Kidney epithelial cell (primary cell): ENCODE data around the gene PTPRN. TPM values are rescaled to one million over a fixed set of nuclear protein-coding genes. Genes with fewer than 3 reads are reported as not detected.
"Not testable (repeated sequence)": the region's sequence is repeated elsewhere in the genome, so short reads cannot be mapped to it uniquely, and the experiment has no call there.

ENCODE experiments used
- DNase-seq: peaks from one replicate; pipeline ENCODE4 v3.0.0-alpha.2; 2010; ENCODE audit warnings: low read depth
- H3K27me3 ChIP-seq: 2 replicates; pipeline ENCODE4 v1.6.0; 2011; ENCODE audit warnings: low read length; ENCODE audit not compliant: control insufficient read depth, insufficient read depth
- H3K36me3 ChIP-seq: 2 replicates; pipeline ENCODE4 v1.5.1; 2011; ENCODE audit warnings: low read length; ENCODE audit not compliant: control insufficient read depth, insufficient read depth
- H3K4me3 ChIP-seq: 2 replicates; pipeline ENCODE4 v1.5.1; 2011; ENCODE audit warnings: low read depth, mild to moderate bottlenecking, control low read depth, low read length
- total RNA-seq: library from RNA; depleted of rRNA; stranded (reverse); fragments of >200 nt; gene quantifications from 2 replicates; pipeline ENCODE4 v1.2.3, GENCODE V29; 2015
- TF ChIP-seq, protein P1 (sequence below): IDR thresholded peaks from 2 replicates; pipeline ENCODE4 v1.5.1; 2011; ENCODE audit warnings: mild to moderate bottlenecking, moderate library complexity, low read length, control low read depth, inconsistent platforms; ENCODE audit not compliant: insufficient read depth, poor library complexity, severe bottlenecking

Gene PTPRN
- total RNA-seq, 1 donor from 2014 or later, result 3.8 TPM

DNA sequence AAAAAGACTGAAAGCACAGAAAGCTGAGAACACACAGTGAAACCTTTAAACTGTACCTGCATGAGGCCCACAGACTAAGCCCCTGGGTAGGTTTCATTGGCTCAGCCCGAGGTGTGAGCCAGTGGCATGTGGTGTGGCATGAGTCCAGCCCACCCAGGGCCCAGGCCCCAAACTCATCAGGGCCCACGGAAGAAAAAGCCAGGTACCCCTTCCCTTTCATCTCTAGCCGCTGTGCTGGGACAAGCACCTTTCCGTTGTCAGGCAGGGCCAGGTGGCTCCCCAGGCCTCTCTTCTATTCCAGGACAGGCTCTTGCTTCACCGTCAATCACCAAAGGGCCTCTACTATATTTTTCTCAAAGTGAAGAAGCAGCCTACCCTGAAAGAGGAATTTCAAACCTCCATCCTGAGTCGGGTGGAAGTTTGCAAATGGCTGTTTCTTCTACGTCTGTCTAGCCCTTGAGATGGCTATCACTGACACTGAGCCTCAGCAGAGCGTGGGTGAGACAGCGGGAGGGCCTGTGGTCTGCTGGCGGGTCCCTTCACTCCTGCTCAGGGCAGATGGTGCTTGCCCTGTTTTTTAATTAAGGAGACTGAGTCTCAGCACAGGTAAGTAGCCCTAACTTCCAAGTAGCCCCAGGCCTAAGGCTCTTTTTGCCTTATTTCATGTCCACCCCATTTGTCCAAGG is 21.5 kb downstream of the PTPRN start:
- Histone ChIP-seq H3K27me3 (no peaks in the 10 kb centered on the region), H3K4me3 (no peak overlapping the region), H3K36me3 (no peaks in the 10 kb centered on the region)
- TF ChIP-seq, protein P1, sequence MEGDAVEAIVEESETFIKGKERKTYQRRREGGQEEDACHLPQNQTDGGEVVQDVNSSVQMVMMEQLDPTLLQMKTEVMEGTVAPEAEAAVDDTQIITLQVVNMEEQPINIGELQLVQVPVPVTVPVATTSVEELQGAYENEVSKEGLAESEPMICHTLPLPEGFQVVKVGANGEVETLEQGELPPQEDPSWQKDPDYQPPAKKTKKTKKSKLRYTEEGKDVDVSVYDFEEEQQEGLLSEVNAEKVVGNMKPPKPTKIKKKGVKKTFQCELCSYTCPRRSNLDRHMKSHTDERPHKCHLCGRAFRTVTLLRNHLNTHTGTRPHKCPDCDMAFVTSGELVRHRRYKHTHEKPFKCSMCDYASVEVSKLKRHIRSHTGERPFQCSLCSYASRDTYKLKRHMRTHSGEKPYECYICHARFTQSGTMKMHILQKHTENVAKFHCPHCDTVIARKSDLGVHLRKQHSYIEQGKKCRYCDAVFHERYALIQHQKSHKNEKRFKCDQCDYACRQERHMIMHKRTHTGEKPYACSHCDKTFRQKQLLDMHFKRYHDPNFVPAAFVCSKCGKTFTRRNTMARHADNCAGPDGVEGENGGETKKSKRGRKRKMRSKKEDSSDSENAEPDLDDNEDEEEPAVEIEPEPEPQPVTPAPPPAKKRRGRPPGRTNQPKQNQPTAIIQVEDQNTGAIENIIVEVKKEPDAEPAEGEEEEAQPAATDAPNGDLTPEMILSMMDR, result no peak
- no peak for DNase-seq

DNA sequence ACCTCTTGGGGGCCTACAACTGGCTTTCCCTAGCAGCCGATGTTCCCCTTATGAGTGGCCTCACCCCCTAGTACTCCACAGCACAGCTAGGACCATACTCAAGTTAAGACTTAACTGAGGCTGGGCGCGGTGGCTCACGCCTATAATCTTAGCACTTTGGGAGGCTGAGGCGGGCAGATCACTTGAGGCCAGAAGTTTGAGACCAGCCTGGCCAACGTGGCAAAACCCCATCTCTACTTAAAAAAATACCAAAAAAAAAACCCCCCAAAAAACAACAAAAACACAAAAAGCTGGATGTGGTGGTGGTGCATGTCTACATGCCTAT is 22.1 kb downstream of the PTPRN start:
- H3K4me3 ChIP-seq, DNase-seq, H3K27me3 ChIP-seq, H3K36me3 ChIP-seq: not testable (repeated sequence)

DNA sequence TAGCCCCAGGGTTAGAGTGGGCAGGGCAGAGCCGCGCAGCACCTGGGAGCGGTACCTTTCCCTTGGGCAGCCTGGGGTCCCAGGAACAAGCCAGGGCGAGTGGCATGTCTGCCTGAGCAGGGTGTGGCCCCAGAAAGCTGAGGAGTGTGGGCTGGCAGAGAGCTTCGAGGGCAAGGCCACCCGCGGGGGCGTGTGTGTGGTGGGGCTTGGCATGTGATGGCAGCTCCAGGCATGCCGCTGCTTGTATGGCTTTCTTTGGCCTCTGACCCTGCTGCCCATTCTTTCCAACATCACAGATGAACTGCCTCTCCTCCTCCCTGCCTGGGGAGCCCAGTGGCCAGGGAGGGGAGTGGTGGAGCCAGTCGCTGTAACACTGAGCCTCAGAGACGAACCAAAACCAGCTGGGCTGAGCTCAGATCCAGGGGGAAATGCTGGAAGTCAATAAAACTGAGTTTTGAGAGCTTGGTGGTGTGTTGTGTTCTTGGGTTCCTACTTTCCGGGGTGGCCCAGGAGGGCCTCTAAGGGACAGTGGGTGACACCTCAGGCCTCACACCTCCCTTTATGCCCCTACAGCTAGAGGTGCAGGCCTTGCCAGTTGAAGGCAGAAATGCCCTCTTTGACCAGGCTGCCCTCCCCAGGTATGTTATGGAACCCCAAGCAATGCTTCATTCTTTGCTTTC is 22.6 kb downstream of the PTPRN start:
- Histone ChIP-seq H3K4me3 (no peak overlapping the region), H3K36me3 (no peaks in the 10 kb centered on the region), H3K27me3 (no peaks in the 10 kb centered on the region)
- no peak for DNase-seq
- TF ChIP-seq, protein P1, result no peak

DNA sequence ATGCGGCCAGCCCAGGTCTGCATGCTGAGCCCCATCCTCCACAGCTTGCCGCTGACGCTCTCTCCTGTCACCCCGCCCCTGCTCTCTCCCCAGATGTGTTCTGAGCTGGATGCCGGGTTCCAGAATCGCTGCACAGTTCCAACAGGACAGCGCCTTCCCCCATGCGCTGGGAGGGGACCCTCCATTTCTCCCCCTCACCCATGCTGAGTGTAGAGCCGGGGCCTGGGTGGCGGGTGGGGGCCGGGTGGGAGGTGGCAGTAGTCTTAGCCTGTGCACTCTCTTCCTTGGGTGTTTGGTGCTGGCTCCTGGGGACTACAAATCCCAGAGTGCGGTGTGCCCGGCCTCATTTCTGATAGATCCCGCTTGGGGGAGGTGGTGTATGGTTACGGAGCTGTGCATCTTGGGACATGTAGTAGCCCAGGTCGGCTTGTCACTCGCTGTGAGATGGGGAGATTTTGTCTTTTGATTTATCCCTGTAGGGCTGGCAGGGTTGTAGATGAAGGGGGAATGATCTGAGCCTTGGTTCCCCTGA is 23.2 kb downstream of the PTPRN start:
- Histone ChIP-seq H3K36me3 (no peaks in the 10 kb centered on the region), H3K4me3 (no peak overlapping the region)

DNA sequence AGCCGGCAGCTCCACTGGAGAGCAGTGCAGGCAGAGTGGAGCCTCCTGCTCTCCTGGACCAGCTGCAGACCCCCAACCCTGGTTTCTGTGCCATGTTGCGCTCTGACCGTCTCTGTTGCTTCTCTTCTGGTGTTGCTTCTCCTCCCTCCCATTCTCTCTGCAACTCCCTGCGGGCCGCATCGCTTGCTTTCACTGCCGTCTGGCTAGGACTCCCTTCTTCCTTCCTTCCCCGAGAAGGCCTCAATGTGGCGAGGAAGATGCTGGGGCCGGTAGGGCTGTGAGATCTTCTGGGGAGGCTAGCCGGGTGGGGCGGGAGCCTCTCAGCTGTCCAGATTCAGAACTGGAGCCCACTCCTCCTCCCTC is 23.8 kb downstream of the PTPRN start:
- no peak overlapping the region for H3K4me3 ChIP-seq
- no peaks in the 10 kb centered on the region for H3K36me3 ChIP-seq
- TF ChIP-seq, protein P1, result no peak
- no peak for DNase-seq
- H3K27me3 ChIP-seq, result no peaks in the 10 kb centered on the region

More for the DNA sequence above, 23.2 kb downstream of the PTPRN start:
- no peaks in the 10 kb centered on the region for H3K27me3 ChIP-seq
- DNase-seq, result no peak
- TF ChIP-seq, protein P1, result no peak

DNA sequence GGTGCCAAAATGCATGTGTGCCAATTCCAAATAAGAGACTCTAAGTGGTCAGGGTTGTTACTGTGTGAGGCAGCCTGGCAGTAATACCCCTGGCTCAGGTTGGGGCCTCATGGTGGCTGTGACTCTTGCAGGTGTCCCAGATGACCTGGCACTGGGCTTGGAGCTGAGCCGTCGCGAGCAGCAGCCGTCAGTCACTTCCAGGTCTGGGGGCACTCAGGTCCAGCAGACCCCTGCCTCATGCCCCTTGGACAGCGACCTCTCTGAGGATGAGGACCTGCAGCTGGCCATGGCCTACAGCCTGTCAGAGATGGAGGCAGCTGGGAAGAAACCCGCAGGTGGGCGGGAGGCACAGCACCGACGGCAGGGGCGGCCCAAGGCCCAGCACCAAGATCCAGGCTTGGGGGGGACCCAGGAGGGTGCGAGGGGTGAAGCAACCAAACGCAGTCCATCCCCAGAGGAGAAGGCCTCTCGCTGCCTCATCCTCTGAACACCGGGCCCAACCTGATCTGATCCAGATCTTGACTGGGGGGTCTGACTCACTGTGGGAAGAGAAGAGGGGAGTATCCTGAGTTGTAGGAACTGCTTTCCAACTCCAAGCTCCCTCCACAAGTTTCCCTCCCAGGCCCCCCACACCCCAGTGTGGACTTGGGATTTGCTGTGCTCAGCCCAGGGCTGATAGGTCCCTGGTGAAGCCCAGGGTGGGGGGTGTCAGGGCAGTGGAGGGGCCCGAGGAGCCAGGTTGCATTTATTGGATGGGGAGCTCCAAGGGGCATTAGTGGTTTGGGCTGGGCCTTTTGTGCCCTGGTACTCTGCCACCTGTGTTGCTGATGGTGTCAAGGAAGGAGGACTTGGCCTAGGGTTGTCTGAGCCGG is 24.5 kb downstream of the PTPRN start:
- no peak for DNase-seq
- H3K27me3 ChIP-seq, result no peaks in the 10 kb centered on the region
- no peaks in the 10 kb centered on the region for H3K36me3 ChIP-seq
- TF ChIP-seq, protein P1, result no peak
- H3K4me3 ChIP-seq, result no peak overlapping the region
